Small intestine (tissue), 16 donors: ENCODE results near the gene CCDC154. TPM values are rescaled to one million over a fixed set of nuclear protein-coding genes. Genes with fewer than 3 reads are reported as not detected.
A peak's percentile ranks its signal among the peaks of the same experiment; 100 is the strongest.

ENCODE experiments used
- DNase-seq, 2 donors: peaks; one replicate each; pipeline versions ENCODE4 v3.0.0 to v3.0.0-alpha.2; 2013
- FAIRE-seq: peaks from 2 replicates; lab custom pipeline; 2012; peaks lifted over from hg19 to GRCh38; lab: Jason Lieb, UNC
- H3K27ac ChIP-seq, 3 donors: one replicate each; pipeline ENCODE4 v1.5.1; 2013; ENCODE audit warnings: low read length in 2 of 3, mild to moderate bottlenecking in 2 of 3, control low read depth in 1 of 3, inconsistent platforms in 1 of 3, low read depth in 1 of 3, moderate library complexity in 1 of 3
- H3K27me3 ChIP-seq, 3 donors: one replicate each; pipeline ENCODE4 v1.6.1; 2013; ENCODE audit warnings: low read length in 3 of 3, inconsistent platforms in 1 of 3; ENCODE audit not compliant: control insufficient read depth in 3 of 3, insufficient read depth in 3 of 3
- H3K36me3 ChIP-seq, 3 donors: one replicate each; pipeline ENCODE4 v1.6.1; 2013; ENCODE audit warnings: low read length in 3 of 3, inconsistent platforms in 1 of 3, low read depth in 1 of 3, mild to moderate bottlenecking in 1 of 3, moderate library complexity in 1 of 3; ENCODE audit not compliant: control insufficient read depth in 3 of 3, insufficient read depth in 2 of 3
- H3K4me1 ChIP-seq, 3 donors: one replicate each; pipeline ENCODE4 v1.6.1; 2013; ENCODE audit warnings: low read length in 2 of 3, inconsistent platforms in 1 of 3, low read depth in 1 of 3, mild to moderate bottlenecking in 1 of 3, moderate library complexity in 1 of 3; ENCODE audit not compliant: control insufficient read depth in 3 of 3, insufficient read depth in 2 of 3
- H3K4me3 ChIP-seq, 3 donors: one replicate each; pipeline ENCODE4 v1.5.1; 2013; ENCODE audit warnings: low read length in 3 of 3, control low read depth in 1 of 3, inconsistent platforms in 1 of 3, low read depth in 1 of 3, mild to moderate bottlenecking in 1 of 3, moderate library complexity in 1 of 3
- H3K9me3 ChIP-seq, 2 donors: one replicate each; pipeline ENCODE4 v1.6.1; 2013; ENCODE audit warnings: low read depth in 1 of 2, low read length in 1 of 2; ENCODE audit not compliant: control insufficient read depth in 2 of 2, insufficient read depth in 1 of 2
- WGBS, 3 donors: extraction: QIAGEN DNeasy Blood & Tissue Kit; methylation state at CpG; one replicate each; pipeline ENCODE4 v1.1.7; 2013; 5-methylcytosine and 5-hydroxymethylcytosine counted together
- long read RNA-seq, 10 donors: transcript quantifications; one replicate each; lab custom pipeline, GENCODE V29; 2026
- polyA plus RNA-seq, 4 donors: library from polyadenylated mRNA; stranded (reverse) in 3 of 4; unstranded in 1 of 4; fragments of 200-250 nt in 3 of 4; fragments of 120-200 nt in 1 of 4; gene quantifications; one replicate each; pipeline versions ENCODE4 v1.2.1 to v1.2.3, GENCODE V29; 2013
- donor health status: healthy with polysubstance abuse.
- donor health status: control.
- donor health status: control.
- donor health status: Bipolar disorder and iron deficiency.
- donor health status: healthy.

The CCDC154 gene
- polyA plus RNA-seq = 1 to 10 TPM in 2 of 4 donors, under 1 TPM in 1, not detected in 1; 0.76 to 1.4 (median 1.4) TPM
- long read RNA-seq, donor 1 = 0 reads
- long read RNA-seq, donor 2 = 0 reads
- long read RNA-seq, donor 3 = 0 reads
- long read RNA-seq, donor 4 = 0 reads
- long read RNA-seq, donor 5 = 0 reads
- long read RNA-seq, donor 6 = 0 reads
- long read RNA-seq, donor 7 = 0 reads
- long read RNA-seq, donor 8 = 0 reads
- long read RNA-seq, donor 9 = 0 reads
- long read RNA-seq, donor 10 = 0 reads

- peaks cover 3 to 40% (median 3%) of the 10 kb centered on the region in 3 donors for H3K36me3 ChIP-seq
- 67 to 79% (median 76%) methylated on average over 23 to 27 of the region's 27 CpGs for WGBS, 3 donors
- no peak for FAIRE-seq
- no peak within 1 kb of the TSS for H3K27ac ChIP-seq
- no peaks in the 10 kb centered on the region for H3K27me3 ChIP-seq
- no peaks in the 10 kb centered on the region for H3K9me3 ChIP-seq
- DNase-seq = no peak
- no peaks in the 10 kb centered on the region for H3K4me1 ChIP-seq
- no peak within 1 kb of the TSS for H3K4me3 ChIP-seq
These were observed at the start of gene CCDC154 for GRCh38 chr16:1443980-1444729. TSS of gene CCDC154 (minus strand) at chr16:1444556. CDS start at chr16:1444322, 234 bp downstream.

- 1% methylated on average over 10 to 30 of the region's 30 CpGs for WGBS, 3 donors
These were observed 49.4 kb upstream of the CCDC154 start for GRCh38 chr16:1493746-1494094.

GRCh38 chr16:1492923-1493745 is 48.8 kb upstream of the CCDC154 start, which contains the start of gene TELO2:
TSS of gene TELO2 (plus strand) at chr16:1493360. CDS start at chr16:1494282, 922 bp downstream.
- peak within 1 kb of the TSS; percentile 61 to 95 (median 84) for H3K27ac ChIP-seq
- FAIRE-seq = no peak
- peaks cover 0 to 19% (median 0%) of the 10 kb centered on the region in 3 donors for H3K4me1 ChIP-seq
- H3K27me3 ChIP-seq = no peaks in the 10 kb centered on the region
- peak within 1 kb of the TSS; percentile 78 to 80 (median 79) for H3K4me3 ChIP-seq
- H3K36me3 ChIP-seq = peaks cover 0 to 38% (median 3%) of the 10 kb centered on the region in 3 donors
- no peaks in the 10 kb centered on the region for H3K9me3 ChIP-seq
- 0 to 1% (median 1%) methylated on average over 53 to 89 of the region's 89 CpGs for WGBS, 3 donors
- peak; percentile 83 to 93 for DNase-seq

More at GRCh38 chr16:1493746-1494094, 49.4 kb upstream of the CCDC154 start:
- peak in 1 of 2 donors; percentile 9 for DNase-seq
- H3K27me3 ChIP-seq = no peaks in the 10 kb centered on the region
- no peak for FAIRE-seq
- H3K9me3 ChIP-seq = no peaks in the 10 kb centered on the region
- H3K36me3 ChIP-seq = peaks cover 0 to 44% (median 3%) of the 10 kb centered on the region in 3 donors
- H3K27ac ChIP-seq = peak overlapping the region in 1 of 3 donors; percentile 77
- peaks cover 0 to 19% (median 0%) of the 10 kb centered on the region in 3 donors for H3K4me1 ChIP-seq
- peak overlapping the region; percentile 78 to 80 (median 79) for H3K4me3 ChIP-seq

GRCh38 chr16:1492082-1492922 is 47.9 kb upstream of the CCDC154 start:
- DNase-seq = no peak
- no peaks in the 10 kb centered on the region for H3K27me3 ChIP-seq
- peaks cover 0 to 19% (median 0%) of the 10 kb centered on the region in 3 donors for H3K4me1 ChIP-seq
- H3K27ac ChIP-seq = peak overlapping the region; percentile 61 to 95 (median 84)
- no peak for FAIRE-seq
- 81 to 86% (median 81%) methylated on average over 23 of the region's 23 CpGs for WGBS, 3 donors
- no peaks in the 10 kb centered on the region for H3K9me3 ChIP-seq
- peak overlapping the region in 2 of 3 donors; percentile 78 to 79 for H3K4me3 ChIP-seq
- peaks cover 0 to 32% (median 3%) of the 10 kb centered on the region in 3 donors for H3K36me3 ChIP-seq

GRCh38 chr16:1491327-1491726 is 47.0 kb upstream of the CCDC154 start:
- Histone ChIP-seq H3K4me3 (no peak overlapping the region), H3K4me1 (peaks cover 0 to 19% (median 0%) of the 10 kb centered on the region in 3 donors), H3K27ac (no peak overlapping the region), H3K27me3 (no peaks in the 10 kb centered on the region), H3K9me3 (no peaks in the 10 kb centered on the region), H3K36me3 (peaks cover 0 to 22% (median 0%) of the 10 kb centered on the region in 3 donors)
- DNase-seq (no peak), FAIRE-seq (no peak)
- WGBS, 3 donors = 80 to 86% (median 81%) methylated on average over 12 of the region's 12 CpGs

GRCh38 chr16:1489077-1489476 is 44.7 kb upstream of the CCDC154 start:
- DNase-seq = no peak
- WGBS, 3 donors = 91 to 94% (median 92%) methylated on average over 12 of the region's 12 CpGs
- Histone ChIP-seq H3K4me1 (peaks cover 0 to 10% (median 0%) of the 10 kb centered on the region in 3 donors), H3K27me3 (no peaks in the 10 kb centered on the region), H3K36me3 (no peaks in the 10 kb centered on the region), H3K4me3 (no peak overlapping the region), H3K27ac (no peak overlapping the region), H3K9me3 (no peaks in the 10 kb centered on the region)
- no peak for FAIRE-seq

GRCh38 chr16:1488619-1489018 is 44.3 kb upstream of the CCDC154 start, which contains the start of gene PTX4:
TSS of gene PTX4 (minus strand) at chr16:1488944. CDS start at chr16:1488909, 35 bp downstream.
- H3K4me3 ChIP-seq = no peak within 1 kb of the TSS
- no peak for FAIRE-seq
- 80 to 91% (median 86%) methylated on average over 19 of the region's 19 CpGs for WGBS, 3 donors

More at GRCh38 chr16:1488619-1489018, 44.3 kb upstream of the CCDC154 start, which contains the start of gene PTX4:
- no peaks in the 10 kb centered on the region for H3K36me3 ChIP-seq
- no peaks in the 10 kb centered on the region for H3K9me3 ChIP-seq
- H3K27me3 ChIP-seq = peaks cover 0 to 2% (median 0%) of the 10 kb centered on the region in 3 donors
- H3K27ac ChIP-seq = no peak within 1 kb of the TSS
- H3K4me1 ChIP-seq = peaks cover 0 to 10% (median 0%) of the 10 kb centered on the region in 3 donors
- no peak for DNase-seq
